GM21528 (cell line): ENCODE measurements around the gene GATAD2B.

Experiments used
- ATAC-seq: cut with Tn5 transposase; IDR thresholded peaks from one replicate; pipeline ENCODE4 v1.9.1; 2021; ENCODE audit warnings: mild to moderate bottlenecking, moderate library complexity; ENCODE audit not compliant: unreplicated experiment, low FRiP score

Gene GATAD2B

DNA sequence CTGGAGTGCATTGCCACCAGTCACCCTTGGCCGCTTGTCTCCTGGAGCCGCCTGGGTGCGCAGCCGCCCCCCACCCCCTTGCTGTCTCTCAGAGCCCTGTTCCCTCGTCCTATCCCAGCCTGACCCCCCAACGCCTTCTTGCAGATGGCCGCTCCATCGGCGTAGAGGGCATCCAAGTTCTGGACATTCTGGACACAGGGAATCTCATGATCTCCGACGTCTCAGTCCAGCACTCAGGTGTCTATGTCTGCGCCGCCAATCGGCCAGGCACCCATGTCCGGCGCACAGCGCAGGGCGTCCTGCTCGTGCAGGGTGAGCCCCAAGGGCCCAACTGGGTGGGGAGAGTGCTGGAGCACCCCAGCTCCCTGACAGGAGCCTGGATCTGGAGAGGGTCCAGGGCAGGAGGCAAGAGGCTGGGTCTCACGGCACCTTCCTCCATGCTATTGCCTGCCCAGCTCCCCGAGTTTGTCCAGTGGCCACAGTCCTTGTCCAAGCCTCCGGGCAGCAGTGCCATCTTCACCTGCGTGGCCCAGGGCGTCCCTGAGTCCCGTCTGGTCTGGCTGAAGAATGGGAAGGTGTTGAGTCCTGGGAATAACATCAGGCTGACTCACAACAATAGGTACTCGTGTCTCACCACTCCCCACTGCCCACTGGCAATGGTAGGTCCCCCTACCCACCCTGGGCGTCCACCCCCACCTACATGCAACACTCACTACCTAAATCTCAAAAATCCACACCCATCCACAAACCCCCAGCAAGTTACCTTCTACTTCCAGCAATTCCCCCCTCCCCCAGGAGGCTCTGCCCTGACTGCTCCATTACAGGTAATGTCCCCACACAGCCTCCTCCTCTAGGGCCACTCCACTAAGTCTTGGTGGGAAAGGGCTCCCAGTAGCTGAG is 123.0 kb downstream of the GATAD2B start:
- ATAC-seq = no peak

DNA sequence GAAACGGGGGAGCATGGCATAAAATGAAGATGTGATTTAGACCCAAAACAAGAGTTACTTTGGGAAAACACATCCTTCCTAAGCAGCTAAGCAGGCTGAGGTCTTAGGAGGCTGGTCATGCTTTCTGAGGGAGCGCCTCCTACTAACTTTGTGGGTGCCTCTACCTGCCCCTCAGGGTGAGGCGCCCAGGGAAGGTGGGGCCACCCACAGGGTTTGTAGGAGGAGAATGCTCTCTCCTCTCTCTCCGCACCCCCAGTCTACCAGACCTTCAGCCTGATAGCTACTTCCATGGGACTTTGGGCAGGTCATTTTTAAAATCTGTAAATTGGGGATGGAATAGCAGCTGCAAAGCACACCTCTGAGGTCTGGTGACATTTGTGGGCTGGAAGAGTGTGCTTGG is 123.8 kb downstream of the GATAD2B start:
- no peak for ATAC-seq

DNA sequence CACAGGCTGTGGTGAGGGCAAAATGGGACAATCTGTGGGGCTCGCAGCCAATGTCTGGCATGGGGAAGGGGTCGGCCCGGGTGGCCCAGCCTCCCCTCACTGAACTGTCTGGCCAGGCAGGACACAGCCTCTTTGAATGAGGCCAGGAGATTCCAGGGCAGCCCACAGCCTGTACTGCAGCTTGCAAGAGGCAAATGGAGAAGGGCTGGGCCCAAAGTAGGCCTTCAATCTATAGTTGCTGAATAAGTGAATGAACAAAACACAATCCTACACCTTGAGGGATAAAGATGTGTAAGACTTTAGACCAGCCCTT is 124.3 kb downstream of the GATAD2B start:
- no peak for ATAC-seq

DNA sequence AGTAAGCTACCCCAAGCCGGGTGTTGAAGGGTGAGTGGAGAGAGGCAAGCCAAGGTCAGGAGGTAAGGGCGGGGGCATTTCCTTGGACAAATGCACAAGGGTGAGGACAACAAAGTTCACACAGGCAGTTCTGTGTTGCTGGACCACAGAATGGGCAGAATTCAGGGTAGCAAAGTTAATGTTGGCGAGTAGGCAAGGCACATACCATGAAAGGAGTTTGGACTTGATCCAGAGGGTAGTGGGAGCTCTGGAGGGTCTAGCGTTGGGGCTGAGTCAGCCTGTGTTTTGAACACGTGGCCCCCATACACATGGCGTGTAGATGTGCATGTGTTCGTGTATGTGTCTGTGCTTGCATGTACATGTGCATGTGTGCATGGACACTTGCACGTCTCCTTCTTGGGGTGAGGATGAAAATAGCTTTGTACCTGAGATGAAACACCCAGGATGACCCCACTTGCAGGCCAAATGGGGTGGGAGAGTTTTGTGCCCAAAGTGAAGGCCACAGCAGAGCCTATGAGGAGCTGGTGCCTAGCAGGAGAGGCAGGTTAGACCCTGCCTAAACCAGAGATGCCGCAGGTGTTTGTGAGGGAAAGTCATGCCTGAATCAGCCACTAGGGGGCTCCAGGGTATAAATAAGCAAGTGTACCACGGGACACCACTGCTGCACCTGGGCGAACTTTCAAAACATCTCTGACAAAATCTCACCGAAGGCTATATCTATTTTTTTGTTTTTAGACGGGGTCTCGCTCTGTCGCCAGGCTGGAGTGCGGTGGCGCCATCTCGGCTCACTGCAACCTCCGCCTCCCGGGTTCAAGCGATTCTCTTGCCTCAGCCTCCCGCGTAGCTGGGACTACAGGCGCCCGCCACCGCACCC is 125.7 kb downstream of the GATAD2B start:
- peak; percentile 49 for ATAC-seq

DNA sequence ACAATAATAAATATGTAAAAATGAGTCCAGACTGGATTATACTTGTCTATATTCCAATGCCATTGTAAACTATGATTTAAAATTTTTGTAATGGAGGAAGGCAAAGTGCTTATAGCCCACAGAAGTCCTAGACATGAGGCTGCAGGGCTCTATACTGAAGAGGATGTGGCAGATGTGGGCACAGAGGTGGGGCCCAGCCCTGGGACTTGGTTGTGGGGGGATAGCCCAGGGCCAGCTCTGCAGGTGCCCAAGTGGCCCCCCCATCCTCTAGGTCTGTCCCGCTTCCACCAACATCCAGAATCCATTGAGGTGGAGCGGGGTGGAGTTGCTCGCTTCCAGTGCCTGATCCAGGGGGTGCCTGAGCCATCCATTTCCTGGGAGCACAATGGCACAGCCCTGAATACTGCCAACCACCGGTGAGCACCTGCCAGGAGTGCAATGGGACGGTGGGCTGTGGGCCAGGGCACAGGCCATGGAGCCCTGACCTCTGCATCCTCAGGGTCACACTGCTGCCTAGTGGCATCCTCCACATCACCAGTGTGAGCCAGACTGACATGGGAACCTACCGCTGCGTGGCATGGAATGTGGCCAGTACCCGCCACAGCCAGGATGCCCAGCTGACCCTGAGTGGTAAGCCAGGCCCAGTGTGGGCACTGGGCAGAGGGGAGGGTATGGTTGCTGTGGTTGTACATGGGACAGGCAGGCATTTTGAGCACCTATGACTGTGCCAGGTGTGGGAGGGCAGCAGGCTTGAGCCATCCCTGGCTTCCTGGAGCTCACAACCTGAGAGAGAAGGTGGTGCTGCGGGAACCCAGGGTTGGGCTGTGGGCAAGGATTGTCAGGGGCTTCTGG is 126.6 kb downstream of the GATAD2B start:
- ATAC-seq = no peak

DNA sequence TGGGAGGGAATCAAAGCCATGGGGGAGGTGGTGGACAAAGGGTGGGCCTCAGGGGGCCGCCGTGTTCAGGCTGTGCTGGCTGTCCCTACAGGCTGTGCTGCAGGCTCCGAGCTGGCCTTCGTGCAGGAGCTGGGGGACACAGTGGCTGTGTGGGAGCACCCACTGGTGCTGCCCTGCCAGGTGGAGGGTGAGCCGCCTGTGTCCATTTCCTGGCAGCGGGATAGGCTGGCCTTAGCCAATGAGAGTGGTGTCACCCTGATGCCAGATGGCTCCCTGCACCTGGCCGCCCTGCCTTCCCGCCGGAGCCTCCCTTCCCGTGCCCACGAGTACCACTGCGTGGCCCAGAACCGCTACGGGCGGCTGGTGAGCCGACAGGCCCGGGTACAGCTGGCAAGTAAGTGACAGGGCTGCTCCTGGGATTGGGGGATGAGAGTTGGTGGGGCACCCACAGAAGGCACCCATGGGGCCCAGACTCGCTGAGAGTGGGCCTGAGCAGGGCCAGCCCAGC is 127.4 kb downstream of the GATAD2B start:
- no peak for ATAC-seq

DNA sequence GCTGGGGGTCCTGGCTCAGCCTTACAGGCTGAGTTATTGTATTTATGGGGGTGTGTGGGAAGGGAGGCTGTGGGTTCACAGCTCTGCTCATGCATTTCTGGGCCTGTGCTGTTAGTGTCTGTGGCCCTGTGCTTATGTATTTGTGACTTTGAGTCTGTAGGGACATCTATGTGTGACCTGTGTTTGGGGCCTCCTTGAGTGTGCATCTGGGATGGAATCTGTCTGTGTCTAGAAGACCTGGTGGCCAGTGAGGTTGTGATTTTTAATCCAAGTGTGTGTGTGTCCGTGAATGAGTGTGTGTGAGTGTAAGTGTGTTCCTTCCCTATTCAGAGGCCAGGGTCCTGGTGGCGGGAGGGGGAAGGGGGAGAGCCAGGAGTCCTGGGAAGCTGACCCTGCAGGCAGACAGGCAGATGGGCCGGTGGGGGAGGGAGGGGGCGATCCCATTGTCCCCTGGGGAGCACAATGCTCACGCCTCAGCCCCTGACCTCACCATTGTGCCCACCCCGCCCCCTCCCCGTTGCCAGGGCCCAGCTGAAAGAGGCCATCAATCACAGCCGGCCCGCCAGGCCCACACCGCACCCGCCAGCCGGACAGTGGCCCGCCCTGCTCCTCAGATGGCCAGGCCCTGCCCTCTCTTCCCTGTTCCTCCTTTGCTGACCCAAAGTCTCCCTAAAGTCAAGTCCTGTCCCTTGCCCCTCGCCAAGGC is 128.0 kb downstream of the GATAD2B start:
- ATAC-seq = no peak

DNA sequence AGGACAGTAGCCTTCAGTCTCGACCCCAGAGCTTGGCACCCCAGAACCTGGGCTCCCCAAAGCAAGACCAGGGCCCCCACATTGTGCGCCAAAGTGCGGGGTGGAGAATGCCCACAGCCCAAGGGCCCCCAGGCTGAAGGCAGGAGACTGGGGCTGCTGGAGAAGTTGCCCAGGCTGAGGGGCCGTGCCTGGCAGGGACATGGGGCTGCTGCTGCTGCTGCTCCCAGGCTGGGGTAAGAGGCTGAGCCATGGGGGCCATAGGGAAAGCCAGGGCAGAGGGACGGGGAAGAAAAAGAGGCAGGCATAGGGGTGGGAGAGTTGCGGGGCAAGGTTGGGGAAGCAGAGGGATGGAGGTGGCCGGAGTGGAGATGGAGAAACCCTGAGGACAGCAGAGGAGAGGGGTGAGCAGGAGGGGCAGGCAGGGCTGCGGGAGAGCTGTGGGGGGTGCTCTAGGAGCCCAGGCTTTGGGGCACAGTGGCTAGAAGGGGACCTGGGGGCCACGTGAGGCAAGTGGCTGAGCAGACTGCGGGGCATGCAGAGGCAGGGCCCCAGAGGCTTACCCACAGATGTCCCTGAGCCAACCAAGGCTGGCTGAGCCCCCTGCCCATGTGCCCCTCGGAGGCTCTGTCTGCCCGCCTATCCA is 128.7 kb downstream of the GATAD2B start:
- no peak for ATAC-seq

DNA sequence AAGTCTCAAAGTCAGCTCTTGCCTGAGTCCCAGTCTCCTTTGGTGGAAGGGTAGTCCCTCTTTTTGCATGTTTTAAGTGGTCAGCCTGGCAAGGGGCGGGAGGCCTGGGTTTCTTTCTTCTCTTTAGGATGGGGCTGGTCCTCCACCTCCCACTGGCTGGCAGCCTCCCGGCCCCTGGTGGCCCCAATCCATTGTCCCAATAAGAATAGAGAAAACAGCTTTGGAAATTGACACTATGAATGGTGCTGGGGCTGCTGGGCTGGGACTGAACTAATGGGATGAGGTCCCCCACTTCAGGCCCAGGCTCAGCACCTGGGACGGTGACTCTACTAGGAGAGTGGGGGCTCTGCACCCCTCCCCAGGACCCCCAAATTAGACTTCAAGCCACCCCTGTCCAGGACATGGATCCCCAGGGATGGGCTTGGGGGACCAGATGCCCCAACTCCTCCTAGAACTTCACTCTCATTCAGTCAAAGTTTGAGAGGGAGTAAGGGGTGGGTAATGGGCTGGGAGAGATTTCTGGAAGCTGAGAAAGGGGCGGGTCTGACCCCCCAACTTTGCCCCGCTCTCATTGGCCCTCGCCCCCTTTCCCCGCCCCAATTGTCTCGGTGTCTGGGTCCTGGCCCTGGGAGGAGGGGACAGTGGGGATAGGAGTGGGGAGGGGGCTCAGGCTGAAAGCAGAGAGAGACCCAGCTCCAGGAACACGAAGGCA is 129.4 kb downstream of the GATAD2B start:
- ATAC-seq = no peak

DNA sequence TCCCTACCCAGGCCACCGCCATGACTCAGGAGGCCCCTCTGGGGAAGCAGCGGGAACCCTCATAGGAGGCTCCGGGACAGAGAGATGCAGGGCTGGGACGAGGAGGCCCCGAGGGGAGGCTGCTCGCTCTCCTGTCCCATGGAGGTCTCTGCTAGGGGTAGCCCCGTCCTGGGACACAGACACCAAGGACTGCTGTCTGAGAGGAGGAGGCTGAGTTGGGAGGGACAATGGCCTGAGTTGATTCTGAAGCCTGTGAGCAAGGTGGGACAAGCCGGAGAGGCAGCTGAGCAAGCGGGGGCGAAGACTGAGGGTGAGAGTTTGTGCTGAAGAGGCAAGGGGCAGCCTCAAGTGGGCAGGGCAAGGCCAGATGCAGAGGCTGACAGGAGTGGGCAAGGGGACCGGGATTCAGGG is 130.1 kb downstream of the GATAD2B start:
- no peak for ATAC-seq

DNA sequence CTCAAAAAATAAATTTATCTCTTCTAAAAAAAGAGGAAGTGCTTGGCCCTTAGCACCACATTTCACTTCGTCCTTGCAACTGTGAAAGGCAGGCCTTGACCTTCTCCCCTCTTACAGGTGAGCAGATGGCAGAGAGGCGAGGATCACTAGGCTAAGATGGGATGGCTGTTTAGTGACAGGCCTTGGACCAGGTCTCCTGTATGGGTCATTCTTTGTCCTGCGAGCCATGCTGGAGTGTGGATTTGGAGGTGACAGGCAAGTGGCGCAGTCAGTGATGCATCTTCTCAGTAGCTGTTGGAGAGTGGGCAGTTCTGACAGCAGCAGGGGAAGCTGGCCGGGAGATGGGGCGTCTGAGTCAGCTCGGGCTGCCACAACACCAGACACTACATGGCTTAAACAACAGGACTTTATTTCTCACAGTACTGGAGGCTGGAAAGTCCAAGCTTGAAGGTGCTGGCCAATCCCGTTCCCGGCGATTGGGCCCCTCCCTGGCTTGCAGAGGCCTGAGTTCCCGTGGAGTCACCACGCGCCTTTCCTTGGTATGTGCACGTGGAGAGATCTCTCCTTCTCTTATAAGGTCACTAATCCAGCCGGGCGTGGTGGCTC is 131.0 kb downstream of the GATAD2B start:
- no peak for ATAC-seq

DNA sequence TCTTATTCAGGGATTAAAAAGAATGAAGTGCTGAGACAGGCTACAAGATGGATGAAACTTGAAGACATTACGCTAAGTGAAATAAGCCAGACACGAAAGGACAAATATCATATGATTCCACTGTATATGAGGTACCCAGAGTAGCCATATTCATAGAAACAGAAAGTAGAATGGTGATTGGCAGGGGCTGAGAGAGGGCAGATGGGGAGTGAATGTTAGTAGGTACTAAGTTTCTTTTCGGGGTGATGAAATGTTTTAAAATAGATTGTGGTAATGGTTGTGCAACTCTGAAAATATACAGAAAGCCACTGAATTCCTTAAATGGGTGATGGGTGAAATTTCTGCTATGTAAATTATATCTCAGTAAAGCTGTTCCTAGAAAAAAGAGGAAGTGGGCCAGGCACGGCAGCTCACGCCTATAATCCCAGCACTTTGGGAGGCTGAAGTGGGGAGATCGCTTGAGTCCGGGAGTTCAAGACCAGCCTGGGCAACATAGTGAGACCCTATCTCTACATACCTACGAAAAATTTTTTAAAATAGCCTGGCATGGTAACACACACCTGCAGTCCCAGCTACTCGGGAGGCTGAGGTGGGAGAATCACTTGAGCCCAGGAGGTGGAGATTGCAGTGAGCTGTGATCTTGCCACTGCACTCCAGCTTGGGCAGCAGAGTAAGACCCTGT is 131.7 kb downstream of the GATAD2B start:
- ATAC-seq = peak; percentile 80

DNA sequence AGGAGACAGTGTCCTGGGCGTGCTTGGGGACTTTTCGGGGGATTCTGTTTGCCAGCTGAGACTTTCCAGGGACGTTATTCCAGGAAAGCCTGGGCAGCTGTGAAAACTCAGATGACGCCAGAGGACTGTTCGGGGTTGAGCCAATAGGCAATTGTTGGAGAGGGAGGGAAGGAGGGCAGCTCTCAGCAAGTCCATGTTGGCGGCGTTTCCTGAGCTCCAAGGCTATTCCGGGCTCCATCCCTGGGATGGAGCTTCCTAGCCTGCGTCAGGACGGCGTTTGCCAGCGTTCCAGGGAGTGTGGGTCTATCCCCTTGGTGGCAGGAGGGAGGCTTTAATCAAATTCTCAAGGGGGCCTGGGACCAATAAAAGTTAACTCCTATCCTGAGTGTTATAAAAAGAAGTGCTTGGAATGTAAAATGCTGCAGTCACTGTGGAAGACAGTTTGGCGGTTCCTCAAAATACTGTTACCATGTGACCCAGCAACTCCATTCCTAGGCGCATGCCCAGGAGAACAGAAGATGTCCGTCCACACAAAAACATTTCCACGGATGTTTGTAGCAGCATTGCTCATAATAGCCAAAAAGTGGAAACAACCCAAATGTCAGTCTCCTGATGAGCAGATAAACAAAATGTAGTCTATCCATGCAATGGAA is 132.3 kb downstream of the GATAD2B start:
- ATAC-seq = no peak

DNA sequence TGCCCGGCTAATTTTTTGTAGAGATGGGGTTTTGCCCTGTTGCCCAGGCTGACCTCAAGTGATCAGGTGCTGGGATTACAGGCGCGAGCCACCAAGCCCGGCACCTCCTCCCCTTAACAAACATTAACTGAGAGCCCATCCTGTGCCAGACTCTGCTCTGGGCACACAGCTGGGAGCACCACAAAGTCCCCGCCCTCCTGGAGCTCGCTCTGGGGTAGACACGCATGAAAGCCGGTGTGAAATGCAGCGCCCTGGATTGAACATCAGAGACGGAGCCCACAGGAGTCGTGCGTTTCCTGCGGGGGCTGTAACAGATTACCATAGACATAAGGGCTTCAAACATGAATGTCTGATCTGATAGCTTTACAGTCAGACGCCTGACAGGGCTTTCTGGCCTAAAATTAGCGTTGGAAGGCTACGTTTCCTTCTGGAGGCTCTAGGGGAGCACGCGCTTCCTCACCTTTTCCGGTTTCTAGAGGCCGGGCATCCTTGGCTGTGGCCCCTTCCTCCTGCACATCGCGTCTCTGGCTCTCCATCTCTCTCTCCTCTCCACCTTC is 133.2 kb downstream of the GATAD2B start:
- ATAC-seq = no peak

DNA sequence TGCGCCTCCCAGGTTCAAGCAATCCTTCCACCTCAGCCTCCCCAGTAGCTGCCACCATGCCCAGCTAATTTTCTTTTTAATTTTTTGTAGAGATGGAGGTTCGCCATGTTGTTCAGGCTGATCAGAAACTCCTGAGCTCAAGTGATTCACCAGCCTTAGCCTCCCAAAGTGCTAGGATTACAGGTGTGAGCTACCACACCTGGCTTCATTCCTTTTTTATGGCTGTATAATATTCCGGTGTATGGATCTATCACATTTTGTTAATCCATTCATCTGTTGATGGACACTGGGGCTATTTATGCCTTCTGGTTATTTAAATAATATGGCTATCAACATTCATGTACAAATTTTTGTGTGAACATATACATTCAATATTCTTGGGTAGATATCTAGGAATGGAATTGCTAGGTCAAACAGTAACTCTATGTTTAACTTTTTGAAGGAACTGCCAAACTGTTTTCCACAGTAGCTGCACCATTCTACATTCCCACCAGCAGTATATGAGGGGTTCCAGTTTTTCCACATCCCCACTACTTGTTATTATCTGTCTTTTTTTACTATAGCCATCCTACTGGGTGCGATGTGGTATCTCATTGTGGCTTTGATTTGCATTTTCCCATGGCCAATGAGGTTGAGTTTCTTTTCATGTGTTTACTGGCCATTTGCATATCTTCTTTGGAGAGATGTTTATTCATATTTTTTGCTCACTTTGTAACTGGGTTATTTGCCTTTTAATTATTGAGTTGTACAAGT is 136.6 kb downstream of the GATAD2B start:
- ATAC-seq = no peak
